Measurements from ENCODE around the gene FBN3. TPM values are rescaled to one million over a fixed set of nuclear protein-coding genes. Genes with fewer than 3 reads are reported as not detected.

Gene FBN3
- total RNA-seq, 1 donor from 2014 or later, result 0.04 TPM

DNA sequence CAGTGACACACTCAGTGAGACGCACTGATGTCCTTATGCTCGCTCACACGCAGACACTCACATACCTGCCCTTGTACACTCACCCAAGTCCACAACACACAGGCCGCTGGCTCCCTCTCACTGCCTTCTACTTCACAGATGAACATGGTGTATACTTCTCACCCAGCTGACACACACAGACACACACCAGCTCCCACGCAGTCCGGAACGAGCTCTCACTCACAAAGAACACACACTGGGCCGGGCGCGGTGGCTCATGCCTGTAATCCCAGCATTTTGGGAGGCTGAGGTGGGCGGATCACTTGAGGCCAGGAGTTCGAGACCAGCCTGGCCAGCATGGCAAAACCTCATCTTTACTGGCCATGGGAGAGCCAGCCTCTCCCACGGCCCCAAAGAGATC lies 65.2 kb downstream of the FBN3 start:
- H3K27me3 ChIP-seq (ENCODE audit: control insufficient read depth, insufficient read depth, low read length), result no peaks in the 10 kb centered on the region
- TF ChIP-seq, protein P1, sequence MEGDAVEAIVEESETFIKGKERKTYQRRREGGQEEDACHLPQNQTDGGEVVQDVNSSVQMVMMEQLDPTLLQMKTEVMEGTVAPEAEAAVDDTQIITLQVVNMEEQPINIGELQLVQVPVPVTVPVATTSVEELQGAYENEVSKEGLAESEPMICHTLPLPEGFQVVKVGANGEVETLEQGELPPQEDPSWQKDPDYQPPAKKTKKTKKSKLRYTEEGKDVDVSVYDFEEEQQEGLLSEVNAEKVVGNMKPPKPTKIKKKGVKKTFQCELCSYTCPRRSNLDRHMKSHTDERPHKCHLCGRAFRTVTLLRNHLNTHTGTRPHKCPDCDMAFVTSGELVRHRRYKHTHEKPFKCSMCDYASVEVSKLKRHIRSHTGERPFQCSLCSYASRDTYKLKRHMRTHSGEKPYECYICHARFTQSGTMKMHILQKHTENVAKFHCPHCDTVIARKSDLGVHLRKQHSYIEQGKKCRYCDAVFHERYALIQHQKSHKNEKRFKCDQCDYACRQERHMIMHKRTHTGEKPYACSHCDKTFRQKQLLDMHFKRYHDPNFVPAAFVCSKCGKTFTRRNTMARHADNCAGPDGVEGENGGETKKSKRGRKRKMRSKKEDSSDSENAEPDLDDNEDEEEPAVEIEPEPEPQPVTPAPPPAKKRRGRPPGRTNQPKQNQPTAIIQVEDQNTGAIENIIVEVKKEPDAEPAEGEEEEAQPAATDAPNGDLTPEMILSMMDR (IDR thresholded peaks at IDR 0.05; ENCODE audit: insufficient read depth, low read length, poor library complexity, severe bottlenecking), result no peak
- DNase-seq (ENCODE audit: low read depth), result no peak
- H3K4me3 ChIP-seq (ENCODE audit: low read depth, low read length), result no peak overlapping the region
- no peaks in the 10 kb centered on the region for H3K36me3 ChIP-seq (ENCODE audit: control insufficient read depth, insufficient read depth, low read length)

DNA sequence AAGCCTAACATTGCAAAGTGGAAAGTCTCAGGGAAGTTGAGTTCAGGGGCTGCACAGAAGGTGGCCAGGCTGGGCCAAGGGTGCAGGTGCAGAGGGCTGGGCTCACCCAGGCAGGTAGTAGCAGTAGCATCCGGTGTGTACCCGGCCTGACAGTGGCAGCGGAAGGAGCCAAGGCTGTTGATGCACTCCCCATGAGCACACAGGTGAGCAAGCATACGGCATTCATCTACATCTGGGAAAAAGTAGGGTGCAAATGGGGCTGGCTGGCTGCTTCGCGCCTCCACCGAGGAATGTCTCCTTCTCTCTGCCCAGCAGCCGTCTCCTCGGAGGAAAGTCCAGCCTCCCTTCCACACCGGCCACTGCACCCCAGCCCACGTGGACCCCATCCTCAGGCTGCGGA lies 66.3 kb downstream of the FBN3 start:
- TF ChIP-seq, protein P1 (IDR thresholded peaks at IDR 0.05; ENCODE audit: insufficient read depth, low read length, poor library complexity, severe bottlenecking), result no peak
- H3K27me3 ChIP-seq (ENCODE audit: control insufficient read depth, insufficient read depth, low read length), result no peaks in the 10 kb centered on the region
- no peak for DNase-seq (ENCODE audit: low read depth)
- H3K4me3 ChIP-seq (ENCODE audit: low read depth, low read length), result no peak overlapping the region
- H3K36me3 ChIP-seq (ENCODE audit: control insufficient read depth, insufficient read depth, low read length), result no peaks in the 10 kb centered on the region

DNA sequence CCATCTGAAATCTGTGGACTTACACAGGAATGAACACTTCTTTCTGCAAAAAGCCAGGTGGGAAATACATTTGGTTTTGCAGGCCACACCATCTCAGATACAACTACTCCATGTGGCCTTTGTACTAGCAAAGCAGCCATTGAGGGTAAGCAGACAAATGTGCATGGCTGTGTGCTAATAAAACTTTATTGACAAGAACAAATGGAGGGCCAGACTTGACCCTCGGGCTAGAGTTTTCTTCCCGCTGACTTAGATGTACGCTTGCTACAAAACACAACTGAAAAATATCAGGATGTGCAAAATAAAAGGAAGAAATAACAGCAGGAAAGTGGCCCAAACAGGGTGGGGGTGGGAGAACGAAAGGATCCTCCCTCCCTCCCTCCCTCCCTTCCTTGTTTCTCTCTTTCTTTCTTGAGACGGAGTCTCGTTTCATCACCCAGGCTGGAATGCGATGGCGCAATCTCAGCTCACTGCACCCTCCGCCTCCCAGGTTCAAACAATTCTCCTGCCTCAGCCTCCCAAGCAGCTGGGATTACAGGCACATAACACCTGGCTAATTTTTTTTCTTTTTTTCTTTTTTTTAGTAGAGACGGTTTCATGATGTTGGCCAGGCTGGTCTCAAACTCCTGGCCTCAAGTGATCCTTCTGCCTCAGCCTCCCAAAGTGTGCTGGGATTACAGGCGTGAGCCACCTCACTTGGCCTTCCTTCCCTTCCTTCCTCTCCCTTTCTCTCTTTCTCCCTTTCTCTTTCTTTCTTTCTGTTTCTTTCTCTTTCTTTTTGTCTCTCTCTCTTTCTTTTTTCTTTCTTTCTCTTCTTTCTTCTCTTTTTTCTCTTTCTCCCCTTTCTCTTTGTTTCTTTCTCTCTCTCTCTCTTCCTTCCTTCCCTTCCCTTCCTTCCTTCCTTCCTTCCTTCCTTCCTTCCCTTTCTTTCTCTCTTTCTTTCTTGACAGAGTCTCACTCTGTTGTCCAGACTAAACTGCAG lies 67.5 kb downstream of the FBN3 start:
- H3K4me3 ChIP-seq (ENCODE audit: low read depth, low read length), result no peak overlapping the region

DNA sequence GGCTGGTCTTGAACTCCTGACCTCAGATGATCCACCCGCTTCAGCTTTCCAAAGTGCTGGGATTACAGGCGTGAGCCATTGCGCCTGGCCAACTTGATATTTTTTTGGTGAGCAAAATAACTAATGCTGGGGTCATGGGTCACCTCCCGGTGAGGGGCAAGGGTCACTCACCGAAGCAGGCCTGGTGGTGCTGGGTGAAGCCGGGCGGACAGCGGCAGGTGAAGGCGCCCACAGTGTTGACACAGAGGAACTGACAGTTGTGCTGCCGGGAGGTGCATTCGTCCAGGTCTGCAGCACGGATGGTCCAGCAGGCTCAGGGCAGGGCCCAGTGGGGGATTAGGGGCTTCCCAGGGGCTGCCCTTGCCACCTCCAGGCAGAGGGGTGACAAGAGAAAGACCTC lies 68.6 kb downstream of the FBN3 start:
- TF ChIP-seq, protein P1 (IDR thresholded peaks at IDR 0.05; ENCODE audit: insufficient read depth, low read length, poor library complexity, severe bottlenecking), result no peak
- DNase-seq (ENCODE audit: low read depth), result no peak

More for the DNA sequence above, 67.5 kb downstream of the FBN3 start:
- Histone ChIP-seq H3K27me3 (ENCODE audit: control insufficient read depth, insufficient read depth, low read length) (no peaks in the 10 kb centered on the region), H3K36me3 (ENCODE audit: control insufficient read depth, insufficient read depth, low read length) (no peaks in the 10 kb centered on the region)
- no peak for DNase-seq (ENCODE audit: low read depth)
- TF ChIP-seq, protein P1 (IDR thresholded peaks at IDR 0.05; ENCODE audit: insufficient read depth, low read length, poor library complexity, severe bottlenecking), result no peak

DNA sequence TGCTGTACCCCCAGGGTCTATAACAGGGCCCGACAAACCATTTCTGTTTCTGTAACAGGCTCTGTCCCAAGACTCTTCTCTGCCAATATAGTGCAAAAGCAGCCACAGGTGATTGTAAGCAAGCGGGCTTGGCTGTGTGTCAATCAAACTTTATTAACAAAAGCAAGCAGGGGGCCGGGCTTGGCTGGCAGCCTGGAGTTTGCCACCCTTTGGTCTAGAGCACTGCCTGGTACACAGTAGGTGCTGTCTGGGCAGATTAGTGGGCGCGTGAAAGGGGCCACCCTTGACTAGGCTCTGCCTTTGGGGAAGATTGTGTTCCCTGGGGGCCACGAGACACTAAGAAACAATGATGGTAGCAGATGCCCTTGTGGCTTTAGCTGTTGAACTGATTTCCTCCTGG lies 69.4 kb downstream of the FBN3 start:
- DNase-seq (ENCODE audit: low read depth), result no peak
- no peak overlapping the region for H3K4me3 ChIP-seq (ENCODE audit: low read depth, low read length)
- TF ChIP-seq, protein P1 (IDR thresholded peaks at IDR 0.05; ENCODE audit: insufficient read depth, low read length, poor library complexity, severe bottlenecking), result no peak
- H3K27me3 ChIP-seq (ENCODE audit: control insufficient read depth, insufficient read depth, low read length), result no peaks in the 10 kb centered on the region
- H3K36me3 ChIP-seq (ENCODE audit: control insufficient read depth, insufficient read depth, low read length), result no peaks in the 10 kb centered on the region

More for the DNA sequence above, 68.6 kb downstream of the FBN3 start:
- Histone ChIP-seq H3K36me3 (ENCODE audit: control insufficient read depth, insufficient read depth, low read length) (no peaks in the 10 kb centered on the region), H3K27me3 (ENCODE audit: control insufficient read depth, insufficient read depth, low read length) (no peaks in the 10 kb centered on the region), H3K4me3 (ENCODE audit: low read depth, low read length) (no peak overlapping the region)

Data from kidney epithelial cell (primary cell).